ENCODE measurements around the gene WDR5.

- no peak for TF ChIP-seq POLR2A (IDR thresholded peaks at IDR 0.05)
- no peak for TF ChIP-seq CTCF (IDR thresholded peaks at IDR 0.05)
- TF ChIP-seq EP300 (IDR thresholded peaks at IDR 0.05): no peak
Measured at GRCh38 chr9:134157378-134157885, 21.6 kb downstream of the WDR5 start.

Measured in ovary (tissue), 3 donors.